Activated naive CD4-positive, alpha-beta T cell treated with anti-CD3 and anti-CD28 coated beads, Interleukin-2, amount 10 ng/mL, durations not matched to agents 7 days and 5 days (primary cell): ENCODE measurements around the gene SETD1B.

ENCODE experiments used
- CTCF ChIA-PET: fragments of 350-600 bp; sonication (Branson Sonifier 250); formaldehyde crosslinking; loops from one replicate; lab custom pipeline; 2021; ENCODE audit warnings: antibody characterized with exemption; lab: Charles Lee
- DNase-seq: peaks from one replicate; pipeline ENCODE4 v3.0.0-alpha.2; 2020
- H3K27ac Mint-ChIP-seq: one replicate; pipeline ENCODE4 v1.8.0; 2021; ENCODE audit warnings: mild to moderate bottlenecking, moderate library complexity, mixed read lengths
- H3K27me3 Mint-ChIP-seq: one replicate; pipeline ENCODE4 v1.8.0; 2021; ENCODE audit warnings: mild to moderate bottlenecking, mixed read lengths
- H3K36me3 Mint-ChIP-seq: one replicate; pipeline ENCODE4 v1.8.0; 2021; ENCODE audit warnings: mixed read lengths
- H3K4me1 Mint-ChIP-seq: one replicate; pipeline ENCODE4 v1.8.0; 2021; ENCODE audit warnings: mixed read lengths
- H3K4me3 Mint-ChIP-seq: one replicate; pipeline ENCODE4 v1.8.0; 2021; ENCODE audit warnings: mild to moderate bottlenecking, moderate library complexity, mixed read lengths
- H3K9me3 Mint-ChIP-seq: one replicate; pipeline ENCODE4 v1.8.0; 2021; ENCODE audit warnings: mixed read lengths

Gene SETD1B

DNA sequence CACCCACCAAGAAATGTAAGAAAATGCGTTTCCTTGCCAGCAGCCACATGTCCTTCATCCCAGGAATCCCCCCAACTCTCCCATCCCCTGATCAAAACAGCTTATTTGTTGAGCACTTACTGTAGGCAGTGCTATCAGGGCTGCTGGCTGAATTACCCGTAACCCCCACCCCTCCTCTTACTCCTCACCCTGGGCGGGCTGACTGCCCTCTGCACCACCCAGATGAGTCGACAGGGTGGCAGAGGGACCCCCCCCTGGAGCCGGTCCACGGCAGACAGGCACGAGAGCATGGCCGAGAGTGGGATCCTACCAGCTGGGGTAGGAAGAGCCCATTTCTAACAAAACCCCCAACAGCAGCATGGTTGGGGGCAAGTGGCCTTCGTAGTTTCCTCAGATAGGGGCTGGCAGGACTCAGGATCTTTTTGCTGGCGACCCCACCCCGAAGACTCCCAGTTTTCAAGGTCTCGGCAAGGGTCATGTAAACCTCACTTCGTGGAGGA, 9.2 kb upstream of the SETD1B start:
- Mint-ChIP-seq H3K36me3 (peaks cover 50% of the 10 kb centered on the region), H3K4me1 (peaks cover 63% of the 10 kb centered on the region), H3K4me3 (peak overlapping the region; percentile 92), H3K27ac (peak overlapping the region; percentile 96), H3K9me3 (no peaks in the 10 kb centered on the region), H3K27me3 (no peaks in the 10 kb centered on the region)
- no peak for DNase-seq
- CTCF ChIA-PET = interaction anchor here (0.7 to 14.1 kb wide), 47 partner anchors 15 to 533 kb away, joined by 3 to 575 read pairs (median 5); partner anchors contain the start of genes PSMD9, SETD1B and TMEM120B

GRCh38 chr12:121795034-121795968, 8.5 kb upstream of the SETD1B start:
- peaks cover 43% of the 10 kb centered on the region for H3K36me3 Mint-ChIP-seq
- H3K4me3 Mint-ChIP-seq = peak overlapping the region; percentile 92
- CTCF ChIA-PET = interaction anchor here (0.6 to 14.1 kb wide), 33 partner anchors 14 to 327 kb away, joined by 3 to 575 read pairs (median 5); partner anchors contain the start of genes PSMD9, SETD1B and TMEM120B
- peak; percentile 91 for DNase-seq
- H3K27ac Mint-ChIP-seq = peak overlapping the region; percentile 96
- peaks cover 56% of the 10 kb centered on the region for H3K4me1 Mint-ChIP-seq
- H3K27me3 Mint-ChIP-seq = no peaks in the 10 kb centered on the region
- H3K9me3 Mint-ChIP-seq = no peaks in the 10 kb centered on the region

GRCh38 chr12:121796855-121797751, 6.7 kb upstream of the SETD1B start:
- H3K4me3 Mint-ChIP-seq = peak overlapping the region; percentile 21
- peaks cover 41% of the 10 kb centered on the region for H3K4me1 Mint-ChIP-seq
- peaks cover 39% of the 10 kb centered on the region for H3K36me3 Mint-ChIP-seq
- H3K9me3 Mint-ChIP-seq = no peaks in the 10 kb centered on the region
- DNase-seq = no peak
- peaks cover 3% of the 10 kb centered on the region for H3K27me3 Mint-ChIP-seq
- peak overlapping the region; percentile 58 for H3K27ac Mint-ChIP-seq
- CTCF ChIA-PET = interaction anchor here (3.4 to 14.1 kb wide), 6 partner anchors 12 to 96 kb away, joined by 26 to 575 read pairs (median 66); partner anchors contain the start of genes PSMD9 and SETD1B

- H3K27ac Mint-ChIP-seq = peak overlapping the region; percentile 94
- peaks cover 3% of the 10 kb centered on the region for H3K27me3 Mint-ChIP-seq
- peak overlapping the region; percentile 83 for H3K4me3 Mint-ChIP-seq
- peaks cover 42% of the 10 kb centered on the region for H3K36me3 Mint-ChIP-seq
- CTCF ChIA-PET = interaction anchor here (1.1 to 14.1 kb wide), 3 partner anchors 11 to 90 kb away, joined by 4 to 575 read pairs (median 300); partner anchors contain the start of genes PSMD9 and SETD1B
- H3K9me3 Mint-ChIP-seq = no peaks in the 10 kb centered on the region
- H3K4me1 Mint-ChIP-seq = peaks cover 41% of the 10 kb centered on the region
- no peak for DNase-seq
These were observed 5.6 kb upstream of the SETD1B start for GRCh38 chr12:121797937-121798786.

- CTCF ChIA-PET = interaction anchor here (1.1 to 14.1 kb wide), 2 partner anchors 11 to 90 kb away, joined by 4 to 575 read pairs; partner anchors contain the start of genes PSMD9 and SETD1B
- DNase-seq = no peak
- Mint-ChIP-seq H3K27ac (peak overlapping the region; percentile 94), H3K36me3 (peaks cover 42% of the 10 kb centered on the region), H3K4me1 (peaks cover 41% of the 10 kb centered on the region), H3K9me3 (no peaks in the 10 kb centered on the region), H3K4me3 (peak overlapping the region; percentile 83), H3K27me3 (peaks cover 3% of the 10 kb centered on the region)
These were observed 5.0 kb upstream of the SETD1B start for GRCh38 chr12:121798787-121799155.

DNA sequence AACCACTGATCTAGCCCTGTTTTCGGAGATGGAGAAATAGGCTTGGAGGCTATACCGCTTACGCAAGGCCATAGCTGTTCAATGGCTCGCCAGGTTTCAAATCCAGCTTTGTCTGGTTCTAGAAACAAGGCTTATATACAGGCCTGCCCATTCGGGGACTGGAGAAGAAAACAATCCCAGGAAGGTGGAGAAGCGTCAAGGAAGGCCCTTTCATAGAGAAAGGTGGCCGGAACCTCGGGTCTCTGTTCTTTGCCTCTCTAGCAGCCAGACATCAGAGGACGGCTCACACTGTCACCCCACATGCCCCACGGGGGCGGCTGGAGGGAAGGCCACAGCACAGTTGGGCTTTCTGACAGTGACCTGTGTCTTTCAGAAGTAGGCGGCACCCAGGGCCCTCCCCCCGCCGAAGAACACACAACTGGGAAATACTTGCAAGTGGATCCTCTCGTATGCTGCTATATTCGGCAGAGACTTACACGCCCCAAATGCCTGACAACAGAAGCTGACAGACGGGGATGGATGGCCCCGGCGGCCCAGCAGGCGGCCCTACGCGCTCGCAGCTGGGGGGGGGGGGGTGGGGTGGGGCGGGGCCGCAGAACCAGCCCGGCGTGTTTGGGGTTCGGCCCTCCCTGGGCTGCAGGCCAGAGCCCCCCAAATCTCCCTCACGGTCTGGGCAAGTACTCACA, 4.5 kb upstream of the SETD1B start:
- Mint-ChIP-seq H3K9me3 (no peaks in the 10 kb centered on the region), H3K4me1 (peaks cover 40% of the 10 kb centered on the region), H3K4me3 (peak overlapping the region; percentile 83), H3K27me3 (peaks cover 3% of the 10 kb centered on the region), H3K36me3 (peaks cover 42% of the 10 kb centered on the region), H3K27ac (peak overlapping the region; percentile 94)
- peak; percentile 73 for DNase-seq
- CTCF ChIA-PET = interaction anchor here (1.1 to 14.1 kb wide), 2 partner anchors 10 to 16 kb away, joined by 3 to 575 read pairs; partner anchors contain the start of gene SETD1B

DNA sequence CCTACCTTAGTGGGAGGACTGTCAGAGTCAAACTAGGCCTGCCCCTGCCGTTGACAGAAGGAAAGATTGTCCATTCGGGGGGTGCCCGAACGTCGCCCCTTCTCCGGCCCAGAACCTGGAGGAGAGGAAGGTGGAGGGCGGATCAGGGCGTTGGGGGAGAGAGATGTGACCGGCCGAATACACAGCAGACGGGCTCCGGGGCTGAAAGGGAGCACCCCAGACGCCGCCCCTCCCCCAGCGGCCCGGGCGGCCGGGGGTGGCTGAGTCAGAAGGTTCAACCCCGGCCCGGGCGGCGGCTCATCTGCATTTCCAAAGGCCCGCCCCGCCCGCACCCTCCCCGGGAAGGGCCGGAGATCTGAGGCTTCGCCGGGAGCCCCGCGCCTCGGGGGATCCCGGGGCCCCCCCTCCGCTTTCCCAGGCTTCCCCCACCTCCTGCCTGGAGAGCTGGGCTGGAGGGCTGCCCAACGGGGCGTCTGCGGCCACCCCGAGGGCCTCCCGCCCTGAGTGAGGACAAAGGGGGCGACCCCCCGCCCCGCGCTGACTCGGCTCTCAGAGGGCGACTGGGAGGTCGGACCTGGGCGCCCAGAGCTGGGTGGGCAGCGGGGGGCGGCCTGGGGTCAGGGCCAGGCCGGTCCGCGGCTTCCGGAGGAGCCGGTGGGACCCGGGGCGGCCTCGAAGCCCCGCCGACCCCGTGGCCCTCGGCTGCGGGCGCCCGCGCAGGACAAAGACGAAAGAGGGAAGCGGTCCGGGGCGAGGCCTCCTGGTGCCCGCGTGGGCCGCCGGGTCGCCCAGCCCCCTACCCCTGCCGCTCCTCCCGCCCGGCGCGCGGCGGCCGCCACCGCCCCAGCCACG, 3.7 kb upstream of the SETD1B start:
- Mint-ChIP-seq H3K9me3 (no peaks in the 10 kb centered on the region), H3K4me1 (peaks cover 32% of the 10 kb centered on the region), H3K27ac (peak overlapping the region; percentile 94), H3K4me3 (peak overlapping the region; percentile 83), H3K27me3 (peaks cover 3% of the 10 kb centered on the region), H3K36me3 (peaks cover 44% of the 10 kb centered on the region)
- peak; percentile 85 for DNase-seq
- CTCF ChIA-PET = interaction anchor here (1.1 to 14.1 kb wide), 2 partner anchors 9 to 17 kb away, joined by 3 to 575 read pairs; partner anchors contain the start of gene SETD1B

DNA sequence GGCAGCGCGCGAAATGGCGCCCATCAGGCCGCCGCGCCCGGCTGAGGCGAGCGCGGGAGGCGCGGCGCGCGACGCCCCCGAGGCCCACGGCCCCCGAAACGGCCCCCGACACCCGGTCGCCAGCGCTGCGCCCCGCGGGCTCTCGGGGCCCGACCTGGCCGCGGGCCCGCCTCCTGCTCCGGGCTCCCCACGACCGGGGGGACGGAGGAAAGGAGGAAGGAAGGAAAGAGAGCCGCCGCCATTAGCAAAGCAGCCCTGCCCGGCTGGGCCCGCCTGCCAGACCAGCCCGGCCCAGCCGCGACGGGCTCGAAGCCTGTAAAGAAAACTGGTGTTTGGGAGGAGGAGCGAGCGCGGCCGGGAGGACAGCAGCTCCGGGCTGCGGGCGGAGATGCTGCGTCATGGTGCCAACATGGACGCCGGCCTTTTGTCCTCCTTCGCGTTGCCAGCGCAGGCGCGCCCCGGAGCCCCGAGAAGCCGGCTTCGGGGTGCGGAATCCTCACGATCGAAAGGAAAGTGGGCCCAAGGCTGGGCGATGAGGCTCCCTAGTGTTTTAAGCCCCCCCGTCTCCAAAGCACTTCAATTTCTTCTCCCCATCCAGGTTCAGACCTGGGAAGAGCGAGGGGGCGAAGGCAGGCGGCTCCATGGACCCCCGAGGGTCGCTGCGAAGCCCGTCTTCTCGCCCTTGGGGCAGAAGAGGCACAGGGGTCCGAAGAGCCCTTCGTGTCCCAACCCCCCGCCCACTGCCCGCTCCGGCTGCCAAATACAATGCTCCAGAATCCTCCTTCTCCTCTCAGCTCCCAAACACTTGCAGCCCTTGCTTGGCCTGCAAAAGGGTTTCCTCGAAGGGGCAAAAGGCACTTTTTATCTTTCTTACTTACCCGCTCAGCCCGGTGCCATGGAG, 2.9 kb upstream of the SETD1B start:
- peak; percentile 81 for DNase-seq
- H3K9me3 Mint-ChIP-seq = no peaks in the 10 kb centered on the region
- H3K27me3 Mint-ChIP-seq = peaks cover 3% of the 10 kb centered on the region
- H3K4me3 Mint-ChIP-seq = peak overlapping the region; percentile 91
- peaks cover 50% of the 10 kb centered on the region for H3K36me3 Mint-ChIP-seq
- H3K4me1 Mint-ChIP-seq = peaks cover 30% of the 10 kb centered on the region
- H3K27ac Mint-ChIP-seq = peak overlapping the region; percentile 99
- CTCF ChIA-PET = interaction anchor here (1.6 to 16.5 kb wide), 3 partner anchors 4 to 87 kb away, joined by 5 to 575 read pairs (median 575); partner anchors contain the start of genes RHOF and SETD1B

DNA sequence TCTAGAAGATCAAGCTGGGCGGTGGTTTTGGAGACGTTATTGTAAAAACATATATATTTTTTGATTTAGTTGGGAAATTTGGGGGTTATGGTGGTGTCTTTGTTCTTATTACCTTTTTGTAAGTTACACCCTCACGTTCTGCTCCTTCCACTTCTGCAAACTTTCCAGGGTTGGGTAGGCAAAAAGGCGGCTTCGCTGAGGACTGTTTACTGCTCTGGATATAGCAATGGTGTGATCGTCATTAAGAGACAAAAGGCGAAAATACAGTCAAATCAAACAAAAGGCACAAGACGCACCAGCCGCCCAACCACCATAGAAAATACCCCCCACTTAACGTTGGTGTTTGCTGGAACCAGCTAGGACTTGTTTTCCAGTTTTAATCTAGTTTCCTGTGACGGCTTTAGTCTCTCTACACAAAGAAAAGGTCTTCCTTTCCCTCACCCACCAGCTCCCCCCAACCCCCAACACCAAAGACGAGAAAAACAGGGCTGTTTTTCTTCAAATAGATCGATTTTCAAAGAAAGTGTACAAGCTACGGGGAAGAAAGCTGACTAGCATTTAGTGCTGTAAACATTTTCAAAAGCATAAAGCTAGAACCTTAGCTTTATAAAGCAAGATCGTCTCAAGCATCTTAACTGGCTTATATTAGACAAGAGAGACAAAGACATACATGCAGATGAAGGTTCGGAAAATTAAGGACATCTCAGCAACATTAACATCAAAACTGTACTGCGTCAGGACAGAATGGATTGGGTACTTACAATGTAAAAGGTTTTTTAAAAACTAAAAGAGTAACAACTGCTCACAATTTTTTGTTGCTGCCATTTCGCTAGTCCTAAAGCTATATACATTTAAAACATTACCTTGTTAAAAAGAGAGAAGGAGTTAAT, 2.0 kb upstream of the SETD1B start:
- Mint-ChIP-seq H3K27ac (peak overlapping the region; percentile 99), H3K36me3 (peaks cover 55% of the 10 kb centered on the region), H3K27me3 (peaks cover 3% of the 10 kb centered on the region), H3K4me1 (peaks cover 36% of the 10 kb centered on the region), H3K9me3 (no peaks in the 10 kb centered on the region), H3K4me3 (peak overlapping the region; percentile 91)
- CTCF ChIA-PET = interaction anchor here (0.6 to 16.5 kb wide), 5 partner anchors 4 to 1406 kb away, joined by 3 to 575 read pairs (median 6); partner anchors contain the start of genes RHOF and SETD1B
- peak; percentile 63 for DNase-seq

DNA sequence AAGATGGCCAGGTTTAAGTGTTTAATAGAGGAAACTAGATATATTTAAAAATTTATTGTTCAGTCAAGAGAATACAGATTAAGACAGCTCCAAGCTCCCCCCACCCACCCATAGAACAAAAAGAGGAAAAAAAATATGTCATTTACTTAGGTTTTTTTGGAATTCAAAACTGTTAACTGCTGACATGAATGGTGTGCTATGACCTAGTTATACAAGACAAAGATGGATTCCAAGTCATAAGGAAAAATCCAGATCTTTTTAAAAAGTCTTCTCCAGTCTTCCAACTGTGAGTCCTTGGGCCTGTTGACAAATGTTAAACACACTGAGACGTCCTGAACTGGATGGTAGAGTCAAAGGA, 1.3 kb upstream of the SETD1B start:
- CTCF ChIA-PET = interaction anchor here (1.6 to 16.5 kb wide), 4 partner anchors 5 to 85 kb away, joined by 5 to 575 read pairs (median 290); partner anchors contain the start of genes RHOF and SETD1B
- H3K27me3 Mint-ChIP-seq = peaks cover 3% of the 10 kb centered on the region
- H3K36me3 Mint-ChIP-seq = peaks cover 53% of the 10 kb centered on the region
- DNase-seq = no peak
- H3K9me3 Mint-ChIP-seq = no peaks in the 10 kb centered on the region
- H3K4me1 Mint-ChIP-seq = peaks cover 39% of the 10 kb centered on the region
- H3K27ac Mint-ChIP-seq = peak overlapping the region; percentile 99
- peak overlapping the region; percentile 91 for H3K4me3 Mint-ChIP-seq
